Body of pancreas (tissue), 4 donors: Measurements from ENCODE around the gene METAP1.

ENCODE experiments used
- CTCF ChIP-seq, 7 experiments: fragments of 450-650 bp in 4 of 7; fragments of 200-600 bp in 3 of 7; sonication (generic) in 3 of 7; IDR thresholded peaks; one replicate each; pipeline ENCODE4 v1.5.1; 2016 to 2019; ENCODE audit warnings: antibody characterized with exemption in 7 of 7
- POLR2A ChIP-seq, 3 donors: fragments of 450-650 bp; IDR thresholded peaks; one replicate each; pipeline ENCODE4 v1.6.1; 2016; ENCODE audit warnings: antibody characterized with exemption in 3 of 3, mild to moderate bottlenecking in 2 of 3

GRCh38 chr4:98958065-98958464, 37.5 kb upstream of the METAP1 start:
- TF ChIP-seq CTCF (IDR thresholded peaks at IDR 0.05) (no peak), POLR2A (IDR thresholded peaks at IDR 0.05) (no peak)
